GM18502 (cell line): Measurements from ENCODE around the gene ANKRD33.

Experiments
- ATAC-seq: cut with Tn5 transposase; IDR thresholded peaks from one replicate; pipeline ENCODE4 v1.9.1; 2021; ENCODE audit warnings: mild to moderate bottlenecking; ENCODE audit not compliant: unreplicated experiment, poor library complexity

ANKRD33 gene

GRCh38 chr12:51897181-51897580 lies 9.3 kb downstream of the ANKRD33 start:
- no peak for ATAC-seq

GRCh38 chr12:51898506-51898905 lies 10.6 kb downstream of the ANKRD33 start:
- ATAC-seq, result no peak

- ATAC-seq, result no peak
These were observed 11.0 kb downstream of the ANKRD33 start for GRCh38 chr12:51898937-51899336.

- ATAC-seq, result no peak
These were observed 12.5 kb downstream of the ANKRD33 start for GRCh38 chr12:51900323-51900889.

GRCh38 chr12:51901121-51901817 lies 13.4 kb downstream of the ANKRD33 start:
- ATAC-seq, result no peak

DNA sequence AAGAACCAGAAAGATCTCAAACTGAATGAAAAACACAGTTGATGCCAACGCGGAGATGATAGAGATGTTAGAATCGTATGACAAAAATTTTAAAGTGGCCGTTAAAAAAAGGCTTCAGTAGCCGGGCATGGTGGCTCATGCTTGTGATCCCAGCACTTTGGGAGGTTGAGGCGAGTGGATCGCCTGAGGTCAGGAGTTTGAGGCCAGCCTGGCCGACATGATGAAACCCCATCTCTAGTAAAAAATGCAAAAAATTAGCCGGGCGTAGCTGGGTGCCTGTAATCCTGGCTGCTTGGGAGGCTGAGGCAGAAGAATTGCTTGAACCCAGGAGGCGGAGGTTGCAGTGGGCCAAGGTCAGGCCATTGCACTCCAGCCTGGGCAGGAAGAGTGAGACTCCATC lies 14.0 kb downstream of the ANKRD33 start:
- ATAC-seq, result no peak

DNA sequence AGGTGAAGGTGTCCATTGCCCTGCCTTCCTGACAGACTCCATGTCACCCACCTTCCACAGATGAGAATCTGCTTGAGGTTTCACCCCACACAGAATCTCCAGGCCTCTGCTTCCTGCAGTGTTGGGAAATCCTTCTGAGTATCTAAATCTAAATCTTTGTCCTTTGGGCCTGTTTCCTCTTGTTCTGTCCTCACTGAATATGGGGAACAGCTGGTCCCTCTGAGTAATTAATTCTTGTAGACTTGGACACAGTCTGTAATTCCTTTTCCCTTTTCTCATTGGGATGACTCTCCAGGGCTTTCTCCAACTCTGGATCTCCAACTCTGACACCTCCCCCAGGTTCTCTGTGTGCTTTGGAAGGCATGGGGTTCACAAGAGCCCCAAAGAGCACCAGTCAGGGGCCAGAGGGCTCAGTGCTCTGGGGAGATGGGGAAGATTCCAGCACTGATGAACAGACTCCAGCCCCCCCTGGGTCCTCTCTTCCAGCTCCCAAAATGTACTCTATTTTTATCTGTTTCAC lies 17.1 kb downstream of the ANKRD33 start:
- ATAC-seq, result no peak

- ATAC-seq, result no peak
These were observed 17.8 kb downstream of the ANKRD33 start for GRCh38 chr12:51905471-51906429.

GRCh38 chr12:51906430-51907082 lies 18.7 kb downstream of the ANKRD33 start:
- no peak for ATAC-seq

- no peak for ATAC-seq
These were observed 19.4 kb downstream of the ANKRD33 start, which contains the start of gene ACVRL1 for GRCh38 chr12:51907083-51907855. Gene ACVRL1 (plus strand): TSS chr12:51907504. CDS start chr12:51912475, 4,971 bp downstream.

DNA sequence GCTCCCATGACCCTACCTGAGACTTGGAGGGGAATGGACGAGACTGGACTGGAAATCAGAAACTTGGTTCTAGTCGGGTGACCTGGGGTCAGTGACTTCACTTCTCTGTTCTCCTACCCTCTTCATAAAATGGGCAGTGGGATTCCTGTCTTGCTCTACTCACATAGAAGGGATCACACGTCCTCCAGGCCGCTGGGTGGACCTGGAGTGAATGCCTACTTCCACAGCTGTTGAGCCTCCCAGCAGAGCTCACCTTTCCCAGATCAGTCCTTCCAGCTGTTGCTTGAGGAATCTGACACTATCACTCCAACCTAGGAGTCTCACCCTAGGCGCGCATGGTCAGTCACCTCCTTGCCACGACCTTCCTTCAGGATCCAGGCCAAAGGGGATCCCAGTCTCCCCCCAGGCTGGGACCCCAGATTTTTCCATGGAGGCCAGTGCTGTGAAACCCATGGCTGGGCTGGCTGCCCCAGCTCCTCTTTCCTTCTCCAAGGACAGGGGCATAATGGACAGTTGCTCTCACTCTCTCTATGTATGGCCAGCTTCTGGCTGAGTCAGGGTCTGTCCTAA lies 20.0 kb downstream of the ANKRD33 start:
- no peak for ATAC-seq

DNA sequence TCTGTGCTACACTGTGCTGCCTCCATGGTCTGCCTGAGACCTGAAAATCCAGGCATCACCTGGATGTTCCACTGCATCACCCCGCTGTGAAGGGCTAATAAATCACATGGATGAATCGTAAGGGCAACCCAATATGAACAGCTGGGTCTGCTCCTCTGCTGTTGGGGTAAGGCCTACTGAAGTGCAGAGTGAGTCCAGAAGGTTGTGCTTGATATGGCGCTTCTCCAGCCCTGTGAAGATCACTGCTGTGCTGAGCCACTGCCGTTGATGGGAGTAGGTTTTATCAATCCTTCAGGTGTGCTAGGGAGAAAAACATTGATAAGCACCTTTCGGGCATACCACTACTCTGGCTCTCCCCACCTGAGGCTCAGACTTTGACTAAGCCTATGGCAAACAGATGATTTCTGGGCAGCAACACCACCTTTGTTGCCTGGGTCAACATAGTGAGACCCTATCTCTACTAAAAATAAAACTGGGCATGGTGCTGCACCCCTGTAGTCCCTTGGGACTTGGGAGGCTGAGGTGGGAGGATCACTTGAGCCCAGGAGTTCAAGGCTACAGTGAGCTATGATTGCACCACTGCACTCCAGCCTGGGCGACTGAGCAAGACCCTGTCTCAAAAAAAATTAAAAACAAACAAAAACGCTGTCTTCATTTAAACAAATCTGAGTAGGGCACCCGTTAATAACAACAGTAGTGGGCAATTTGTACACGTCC lies 21.1 kb downstream of the ANKRD33 start:
- no peak for ATAC-seq

- no peak for ATAC-seq
These were observed 22.3 kb downstream of the ANKRD33 start for GRCh38 chr12:51910168-51910567.

DNA sequence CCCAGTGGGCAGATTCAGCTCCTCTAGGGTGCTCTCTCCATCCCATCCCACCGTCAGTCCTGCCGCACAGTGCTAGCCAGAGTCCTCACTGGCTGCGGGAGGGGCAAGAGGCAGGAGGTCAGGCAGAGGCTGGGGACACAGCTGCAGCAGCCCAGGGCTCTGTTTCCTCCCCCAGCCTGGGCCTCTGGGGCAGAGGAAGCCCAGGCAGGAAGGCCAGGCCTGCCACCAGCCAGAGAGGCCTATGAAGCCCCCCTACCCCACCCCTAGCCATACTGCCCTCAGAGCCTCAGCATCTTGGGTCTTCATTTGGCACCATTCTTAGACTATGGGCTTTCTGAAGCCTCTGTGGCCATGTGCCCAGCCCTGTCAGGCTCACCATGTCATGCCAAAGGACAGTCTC lies 22.8 kb downstream of the ANKRD33 start:
- ATAC-seq, result no peak

GRCh38 chr12:51911307-51911706 lies 23.4 kb downstream of the ANKRD33 start:
- ATAC-seq, result no peak

DNA sequence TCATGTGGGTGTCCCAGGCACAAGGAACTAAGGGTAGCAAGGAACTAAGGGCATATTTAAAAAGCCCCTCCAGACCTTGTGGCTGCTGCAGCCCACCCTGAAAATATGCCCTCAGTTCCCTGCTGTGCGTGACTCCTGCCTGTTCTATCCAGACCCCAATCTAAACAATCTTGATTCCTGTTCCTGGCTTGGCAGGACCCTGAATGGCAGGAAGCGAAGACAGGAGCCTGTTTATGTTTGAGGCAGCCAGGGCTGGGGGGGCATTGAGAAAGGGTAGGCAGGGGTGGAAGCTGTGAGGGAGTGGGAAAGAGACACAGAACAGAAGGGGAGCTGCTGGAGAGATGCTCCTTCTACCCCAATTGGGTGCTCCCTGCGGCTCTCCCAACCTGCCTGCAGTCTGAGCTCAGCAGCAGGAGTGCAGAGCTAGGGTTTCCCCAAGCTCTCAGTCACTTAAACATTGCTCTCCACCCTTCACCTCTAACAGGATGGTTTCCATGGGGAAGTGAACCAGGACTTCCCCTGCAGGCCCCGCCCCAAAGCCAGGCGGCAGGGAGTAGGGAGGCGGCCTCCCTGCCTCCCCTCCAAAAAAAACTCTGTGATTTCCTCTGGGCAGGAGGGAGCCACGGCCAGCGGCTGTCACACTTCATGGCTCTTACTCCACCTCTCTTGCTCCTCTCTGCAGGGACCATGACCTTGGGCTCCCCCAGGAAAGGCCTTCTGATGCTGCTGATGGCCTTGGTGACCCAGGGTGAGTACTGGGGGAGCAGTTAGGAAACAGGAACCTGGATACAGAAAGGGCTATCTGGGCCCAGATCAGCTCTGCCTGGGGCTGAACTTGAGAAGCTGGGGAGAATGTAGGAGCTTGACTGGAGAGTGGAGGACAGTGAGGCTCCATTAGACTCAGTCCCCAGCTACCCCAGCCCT lies 24.1 kb downstream of the ANKRD33 start:
- ATAC-seq, result no peak
